K562 (cell line): Measurements from ENCODE around the gene ANKRD27. TPM values are rescaled to one million over a fixed set of nuclear protein-coding genes. Genes with fewer than 3 reads are reported as not detected.
A peak's percentile ranks its signal among the peaks of the same experiment; 100 is the strongest.

Experiments used
- ARID2 ChIP-seq: fragments of 450-650 bp; IDR thresholded peaks from 2 replicates; pipeline ENCODE4 v1.6.1; 2017; ENCODE audit warnings: antibody characterized with exemption, mild to moderate bottlenecking
- ASH1L ChIP-seq: fragments of 450-650 bp; IDR thresholded peaks from 2 replicates; pipeline ENCODE4 v1.6.1; 2018; ENCODE audit warnings: borderline replicate concordance, mild to moderate bottlenecking, low read depth; ENCODE audit not compliant: partially characterized antibody
- CAMTA2 ChIP-seq: fragments of 250-450 bp; sonication (Bioruptor Pico); conservative IDR thresholded peaks from 2 replicates; pipeline ENCODE4 v1.5.1; 2022
- CBX2 ChIP-seq: fragments of 200-600 bp; sonication (generic); IDR thresholded peaks from one replicate; pipeline ENCODE4 v1.6.1; 2012; ENCODE audit warnings: mild to moderate bottlenecking, low read length, inconsistent platforms; ENCODE audit not compliant: insufficient read depth, poor library complexity, severe bottlenecking
- EGR1 ChIP-seq: fragments of 450-650 bp; conservative IDR thresholded peaks from 2 replicates; pipeline ENCODE4 v1.6.1; 2017; ENCODE audit warnings: mild to moderate bottlenecking
- GABPB2 ChIP-seq: fragments of 250-450 bp; sonication (Bioruptor Pico); conservative IDR thresholded peaks from 2 replicates; pipeline ENCODE4 v1.5.1; 2021; ENCODE audit warnings: mild to moderate bottlenecking
- HMGN3 ChIP-seq: IDR thresholded peaks from 2 replicates; pipeline ENCODE4 v1.6.1; 2011; ENCODE audit warnings: borderline replicate concordance, low read depth, mild to moderate bottlenecking, mixed read lengths, low read length; ENCODE audit not compliant: insufficient read length; ENCODE audit errors: extremely low read depth
- KLF1 ChIP-seq: fragments of 450-650 bp; IDR thresholded peaks from 2 replicates; pipeline ENCODE4 v1.6.1; 2016; ENCODE audit warnings: missing genetic modification characterization, missing compliant biosample characterization
- MAFF ChIP-seq: IDR thresholded peaks from 2 replicates; pipeline ENCODE4 v1.6.1; 2012; ENCODE audit warnings: low read length, improper control_type of control experiment
- NFATC3 ChIP-seq: fragments of 450-650 bp; IDR thresholded peaks from 2 replicates; pipeline ENCODE4 v1.6.1; 2017; ENCODE audit warnings: mild to moderate bottlenecking
- NR2C2 ChIP-seq, 2 experiments: fragments of 200-800 bp in 1 of 2; sonication (Bioruptor generic) in 1 of 2; sonication (generic) in 1 of 2; formaldehyde crosslinking in 1 of 2; IDR thresholded peaks; 2 replicates each; pipeline versions ENCODE4 v1.6.1 to v1.8.0; 2016 to 2022; ENCODE audit warnings: mild to moderate bottlenecking in 1 of 2, missing compliant biosample characterization in 1 of 2, missing genetic modification characterization in 1 of 2, missing genetic modification reagents in 1 of 2
- RBM14 ChIP-seq: fragments of 200-400 bp; formaldehyde crosslinking; IDR thresholded peaks from 2 replicates; pipeline ENCODE4 v1.6.1; 2018; ENCODE audit warnings: low read depth, mild to moderate bottlenecking, low read length, moderate library complexity, borderline replicate concordance; ENCODE audit not compliant: insufficient read depth
- RHOXF2B ChIP-seq: fragments of 250-450 bp; sonication (Bioruptor Pico); conservative IDR thresholded peaks from 2 replicates; pipeline ENCODE4 v1.5.1; 2021
- SREBF2 ChIP-seq: sonication (generic); formaldehyde crosslinking; IDR thresholded peaks from 2 replicates; pipeline ENCODE4 v1.4.0; 2020; ENCODE audit warnings: mild to moderate bottlenecking, missing genetic modification reagents
- SRSF1 ChIP-seq: fragments of 200-400 bp; formaldehyde crosslinking; IDR thresholded peaks from 2 replicates; pipeline ENCODE4 v1.6.1; 2017; ENCODE audit warnings: mild to moderate bottlenecking, low read depth, low read length, moderate library complexity
- THRA ChIP-seq: fragments of 450-650 bp; IDR thresholded peaks from 2 replicates; pipeline ENCODE4 v1.6.1; 2017; ENCODE audit warnings: mild to moderate bottlenecking, moderate library complexity
- ZNF57 ChIP-seq: fragments of 450-650 bp; formaldehyde crosslinking; IDR thresholded peaks from 2 replicates; pipeline ENCODE4 v1.4.0; 2020; ENCODE audit warnings: mild to moderate bottlenecking, moderate library complexity
- polyA plus RNA-seq, 8 experiments: library from polyadenylated mRNA; depleted of rRNA in 4 of 8; stranded (reverse) in 5 of 8; unstranded in 3 of 8; fragments of >200 nt; fragmentation: Nextera tagmentation in 2 of 8; fragmentation: Illumina TruSeq in 1 of 8; extraction: Ambion mirVana in 2 of 8; extraction: Trizol in 1 of 8; gene quantifications; 2 replicates each; pipeline versions ENCODE4 v1.2.1 to v1.2.3, GENCODE V29; 2011 to 2014; ENCODE audit warnings: inconsistent platforms in 1 of 8, missing spikeins in 1 of 8
- total RNA-seq, 7 experiments: library from RNA; depleted of rRNA in 6 of 7; stranded (reverse); fragments of >200 nt in 6 of 7; fragmentation: Illumina TruSeq in 2 of 7; extraction: Trizol in 2 of 7; gene quantifications; 2 replicates each; pipeline versions ENCODE4 v1.2.1 to v1.2.3, GENCODE V29; 2011 to 2021; ENCODE audit warnings: low replicate concordance in 1 of 7
- TF ChIP-seq, protein P1 (sequence below): fragments of 450-650 bp; IDR thresholded peaks from 2 replicates; pipeline ENCODE4 v1.6.1; 2016

Gene ANKRD27
- total and polyA plus RNA-seq, 9 of the 15 experiments (the other 6 are each of a cell fraction or from before 2014, with no cell fraction given): 5.3 to 71.3 (median 54.2) TPM

DNA sequence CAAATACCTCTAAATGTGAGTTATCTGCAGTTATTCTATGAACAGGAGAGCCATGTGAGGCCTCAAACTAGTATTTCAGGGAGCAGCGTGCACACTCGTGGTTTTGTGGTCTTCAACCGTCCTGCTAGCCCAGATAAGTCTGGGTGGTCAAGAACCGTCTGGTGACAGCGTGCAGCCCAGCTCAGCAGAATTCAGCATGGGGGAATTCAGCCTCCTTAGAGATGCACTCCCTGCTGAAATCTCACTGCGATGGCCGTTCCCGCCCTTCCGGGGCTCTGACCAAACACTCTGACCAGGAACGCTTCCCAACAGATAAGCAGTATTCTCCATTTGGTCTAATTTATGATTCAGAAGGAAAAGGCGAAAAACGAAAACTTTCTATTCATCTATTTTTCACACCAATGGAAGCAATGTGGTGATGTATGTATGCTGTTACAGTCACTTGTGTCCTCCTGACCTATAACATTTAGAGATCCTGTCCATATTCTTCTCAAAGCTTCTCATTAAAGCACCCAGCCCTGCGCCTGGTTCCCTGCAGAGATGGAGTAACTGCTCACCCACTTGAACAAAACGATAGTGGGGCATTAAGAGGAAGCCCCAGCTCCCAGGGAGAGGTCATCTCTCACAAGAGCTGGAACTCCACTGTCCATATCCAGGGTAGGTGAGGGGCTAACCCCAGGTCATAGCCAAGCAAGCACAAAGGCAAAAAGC is 2.9 kb downstream of the ANKRD27 start (continued):
- TF ChIP-seq THRA (no peak), NR2C2 (CRISPR knock-in tag; IDR thresholded peaks at IDR 0.05) (no peak), NR2C2 (tag; IDR thresholded peaks at IDR 0.05) (no peak), CBX2 (no peak), SREBF2 (CRISPR knock-in tag) (no peak), ARID2 (no peak), EGR1 (no peak), ASH1L (no peak), RBM14 (no peak), SRSF1 (no peak), CAMTA2 (CRISPR knock-in tag) (no peak), KLF1 (tag) (0 out of 2 replicates have a peak, but pooled peaks have one; percentile 54), MAFF (peak; percentile 81), ZNF57 (no peak), NFATC3 (no peak), HMGN3 (peak; percentile 75), RHOXF2B (CRISPR knock-in tag) (no peak), GABPB2 (CRISPR knock-in tag) (no peak)
- TF ChIP-seq, protein P1, sequence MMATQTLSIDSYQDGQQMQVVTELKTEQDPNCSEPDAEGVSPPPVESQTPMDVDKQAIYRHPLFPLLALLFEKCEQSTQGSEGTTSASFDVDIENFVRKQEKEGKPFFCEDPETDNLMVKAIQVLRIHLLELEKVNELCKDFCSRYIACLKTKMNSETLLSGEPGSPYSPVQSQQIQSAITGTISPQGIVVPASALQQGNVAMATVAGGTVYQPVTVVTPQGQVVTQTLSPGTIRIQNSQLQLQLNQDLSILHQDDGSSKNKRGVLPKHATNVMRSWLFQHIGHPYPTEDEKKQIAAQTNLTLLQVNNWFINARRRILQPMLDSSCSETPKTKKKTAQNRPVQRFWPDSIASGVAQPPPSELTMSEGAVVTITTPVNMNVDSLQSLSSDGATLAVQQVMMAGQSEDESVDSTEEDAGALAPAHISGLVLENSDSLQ: peak; percentile 63
